Activated CD8-positive, alpha-beta T cell treated with anti-CD3 and anti-CD28 coated beads, Interleukin-2, amount 10 ng/mL, durations not matched to agents 7 days and 5 days (primary cell): ENCODE results near the gene RAB11A. TPM values are rescaled to one million over a fixed set of nuclear protein-coding genes. Genes with fewer than 3 reads are reported as not detected.

Source experiments
- ATAC-seq: fragments of 150-1000 bp; cut with Tn5 transposase; one replicate; pipeline ENCODE4 v1.10.0; 2021; ENCODE audit warnings: moderate library complexity
- CTCF ChIA-PET: fragments of 350-600 bp; sonication (Branson Sonifier 250); formaldehyde crosslinking; loops from one replicate; lab custom pipeline; 2021; ENCODE audit warnings: antibody characterized with exemption; lab: Charles Lee
- POLR2A ChIA-PET: fragments of 350-600 bp; sonication (Branson Sonifier 250); formaldehyde crosslinking; loops from one replicate; lab custom pipeline; 2021; ENCODE audit warnings: antibody characterized with exemption; lab: Charles Lee
- DNase-seq: peaks from one replicate; pipeline ENCODE4 v3.0.0-alpha.2; 2020
- H3K27ac Mint-ChIP-seq: one replicate; pipeline ENCODE4 v1.8.0; 2021; ENCODE audit warnings: mild to moderate bottlenecking, mixed read lengths
- H3K27me3 Mint-ChIP-seq: one replicate; pipeline ENCODE4 v1.8.0; 2021; ENCODE audit warnings: low read depth, mixed read lengths
- H3K36me3 Mint-ChIP-seq: one replicate; pipeline ENCODE4 v1.8.0; 2021; ENCODE audit warnings: low read depth, mixed read lengths
- H3K4me1 Mint-ChIP-seq: one replicate; pipeline ENCODE4 v1.8.0; 2021; ENCODE audit warnings: low read depth, mixed read lengths
- H3K4me3 Mint-ChIP-seq: one replicate; pipeline ENCODE4 v1.8.0; 2021; ENCODE audit warnings: mild to moderate bottlenecking, mixed read lengths
- H3K9me3 Mint-ChIP-seq: one replicate; pipeline ENCODE4 v1.8.0; 2022; ENCODE audit warnings: mixed read lengths; ENCODE audit not compliant: insufficient read depth
- total RNA-seq, 2 experiments: library from RNA; stranded (reverse); gene quantifications; one replicate each; pipeline ENCODE4 v1.2.3, GENCODE V29; 2021

Gene RAB11A
- total RNA-seq, 2 experiments from 2014 or later, result 163 to 168 TPM

DNA sequence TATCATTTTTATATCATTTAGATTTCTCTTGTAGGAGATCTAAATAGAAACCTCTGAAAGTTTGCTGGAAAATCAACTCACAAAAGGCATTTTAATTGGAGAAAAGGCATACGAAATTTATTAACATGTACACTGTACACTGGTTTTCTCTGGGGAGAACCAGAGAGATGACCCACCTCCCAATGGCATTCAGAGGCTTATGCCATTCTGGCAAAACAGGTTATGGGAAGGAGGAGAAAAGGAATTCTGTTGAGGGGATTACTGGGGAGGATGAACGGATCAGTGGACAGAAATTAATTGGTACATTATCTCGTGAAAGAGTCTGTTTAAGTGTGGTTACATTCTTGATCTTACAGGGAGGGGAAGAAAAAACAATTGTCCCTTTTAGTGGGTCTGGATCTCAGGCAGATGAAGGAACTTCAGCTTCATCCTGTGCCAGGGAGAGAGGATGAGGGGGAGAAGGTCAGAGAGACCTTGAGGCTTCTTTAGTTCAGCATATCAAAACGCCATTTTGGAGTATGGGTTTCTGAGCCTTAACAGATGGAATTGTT lies 16.5 kb downstream of the RAB11A start:
- H3K9me3 Mint-ChIP-seq, result no peaks in the 10 kb centered on the region
- H3K27ac Mint-ChIP-seq, result no peak overlapping the region
- no peak for ATAC-seq
- CTCF ChIA-PET, result no interaction called here
- H3K36me3 Mint-ChIP-seq, result peaks cover 73% of the 10 kb centered on the region
- no peak for DNase-seq
- POLR2A ChIA-PET, result no interaction called here
- H3K4me1 Mint-ChIP-seq, result peaks cover 85% of the 10 kb centered on the region
- no peak overlapping the region for H3K4me3 Mint-ChIP-seq
- no peaks in the 10 kb centered on the region for H3K27me3 Mint-ChIP-seq

DNA sequence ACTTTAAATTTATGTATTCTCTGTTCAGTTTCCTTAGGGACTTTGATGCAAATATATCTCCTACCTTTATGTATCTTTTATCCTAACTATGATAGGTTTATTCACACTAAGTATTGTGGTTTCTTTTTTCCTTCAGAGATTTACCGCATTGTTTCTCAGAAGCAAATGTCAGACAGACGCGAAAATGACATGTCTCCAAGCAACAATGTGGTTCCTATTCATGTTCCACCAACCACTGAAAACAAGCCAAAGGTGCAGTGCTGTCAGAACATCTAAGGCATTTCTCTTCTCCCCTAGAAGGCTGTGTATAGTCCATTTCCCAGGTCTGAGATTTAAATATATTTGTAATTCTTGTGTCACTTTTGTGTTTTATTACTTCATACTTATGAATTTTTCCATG lies 18.3 kb downstream of the RAB11A start:
- peak overlapping the region; percentile 19 for H3K4me3 Mint-ChIP-seq
- peak overlapping the region; percentile 71 for H3K27ac Mint-ChIP-seq
- no peaks in the 10 kb centered on the region for H3K27me3 Mint-ChIP-seq
- H3K4me1 Mint-ChIP-seq, result peaks cover 73% of the 10 kb centered on the region
- H3K36me3 Mint-ChIP-seq, result peaks cover 72% of the 10 kb centered on the region
- H3K9me3 Mint-ChIP-seq, result no peaks in the 10 kb centered on the region
- ATAC-seq (peak; percentile 93), DNase-seq (peak; percentile 81)
- POLR2A ChIA-PET, result interaction anchor here (0.7 to 1.2 kb wide), 3 partner anchors 18 to 583 kb away, joined by 3 to 13 read pairs (median 4); partner anchors contain the start of genes RAB11A and RNU5B-1
- CTCF ChIA-PET, result interaction anchor here (0.7 to 1.5 kb wide), 5 partner anchors 8 to 250 kb away, joined by 3 to 6 read pairs (median 4); partner anchors contain the start of gene RAB11A

DNA sequence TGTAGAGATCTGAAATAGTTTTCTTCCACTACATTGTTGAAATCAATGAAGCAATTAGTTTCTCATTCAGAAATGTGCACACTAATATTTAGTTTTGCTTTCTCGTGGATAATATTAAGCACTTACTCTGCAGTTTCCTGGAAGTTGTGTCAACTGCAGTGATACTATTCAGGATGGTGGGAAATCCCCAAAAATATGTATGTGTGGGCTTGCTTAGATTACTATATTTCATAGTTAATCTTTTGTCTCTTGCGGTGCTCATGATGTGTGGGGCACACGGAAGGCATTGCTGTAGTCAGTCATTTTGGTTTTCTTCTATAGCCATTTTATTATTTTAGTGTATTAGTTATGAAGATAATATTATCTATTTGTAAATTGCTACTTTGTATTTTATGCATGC lies 19.7 kb downstream of the RAB11A start:
- Mint-ChIP-seq H3K27ac (no peak overlapping the region), H3K36me3 (peaks cover 63% of the 10 kb centered on the region), H3K4me3 (no peak overlapping the region), H3K4me1 (peaks cover 59% of the 10 kb centered on the region), H3K27me3 (no peaks in the 10 kb centered on the region), H3K9me3 (no peaks in the 10 kb centered on the region)
- DNase-seq, result no peak
- ChIA-PET POLR2A (interaction anchor here (0.6 kb wide), 1 partner anchor 760 kb away, joined by 3 read pairs; no protein-coding TSS in a partner anchor), CTCF (no interaction called here)
- no peak for ATAC-seq

DNA sequence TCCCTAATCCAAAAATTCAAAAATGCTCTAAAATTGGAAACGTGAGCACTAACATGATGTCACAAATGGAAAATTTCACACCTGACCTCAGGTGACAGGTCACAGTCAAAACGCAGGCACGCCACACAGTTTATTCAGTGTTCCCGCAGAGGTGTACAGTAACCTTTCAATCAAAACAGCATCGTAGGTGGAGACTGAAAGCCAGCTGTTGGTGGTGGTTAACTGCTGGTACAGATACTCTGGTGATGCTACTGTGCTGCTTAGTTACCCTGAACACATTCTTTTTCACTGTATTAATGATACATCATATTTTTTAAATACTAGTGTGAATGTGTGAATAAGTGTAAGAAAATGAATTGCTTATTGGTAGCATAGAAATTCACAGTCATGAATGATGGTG lies 23.8 kb downstream of the RAB11A start:
- DNase-seq (no peak), ATAC-seq (no peak)
- ChIA-PET POLR2A (no interaction called here), CTCF (no interaction called here)
- H3K4me1 Mint-ChIP-seq, result peaks cover 28% of the 10 kb centered on the region
- no peak overlapping the region for H3K27ac Mint-ChIP-seq
- H3K4me3 Mint-ChIP-seq, result no peak overlapping the region
- H3K9me3 Mint-ChIP-seq, result no peaks in the 10 kb centered on the region
- no peaks in the 10 kb centered on the region for H3K27me3 Mint-ChIP-seq
- peaks cover 36% of the 10 kb centered on the region for H3K36me3 Mint-ChIP-seq

GRCh38 chr15:65896236-65896635 lies 26.9 kb downstream of the RAB11A start:
- H3K9me3 Mint-ChIP-seq, result no peaks in the 10 kb centered on the region
- ATAC-seq (no peak), DNase-seq (no peak)
- no peaks in the 10 kb centered on the region for H3K27me3 Mint-ChIP-seq
- ChIA-PET CTCF (no interaction called here), POLR2A (no interaction called here)
- peaks cover 6% of the 10 kb centered on the region for H3K4me1 Mint-ChIP-seq
- H3K4me3 Mint-ChIP-seq, result no peak overlapping the region
- H3K27ac Mint-ChIP-seq, result no peak overlapping the region
- H3K36me3 Mint-ChIP-seq, result peaks cover 20% of the 10 kb centered on the region

- CTCF ChIA-PET, result no interaction called here
- Mint-ChIP-seq H3K9me3 (no peaks in the 10 kb centered on the region), H3K4me3 (no peak overlapping the region), H3K27ac (no peak overlapping the region), H3K27me3 (no peaks in the 10 kb centered on the region), H3K4me1 (peaks cover 19% of the 10 kb centered on the region), H3K36me3 (peaks cover 26% of the 10 kb centered on the region)
- ATAC-seq (no peak), DNase-seq (no peak)
- POLR2A ChIA-PET, result interaction anchor here (1.4 kb wide), 1 partner anchor 30 kb away, joined by 3 read pairs; no protein-coding TSS in a partner anchor
Measured at GRCh38 chr15:65900488-65900887, 31.2 kb downstream of the RAB11A start.

GRCh38 chr15:65901336-65901735 lies 32.0 kb downstream of the RAB11A start:
- ChIA-PET CTCF (no interaction called here), POLR2A (no interaction called here)
- H3K4me1 Mint-ChIP-seq, result peaks cover 19% of the 10 kb centered on the region
- peaks cover 30% of the 10 kb centered on the region for H3K36me3 Mint-ChIP-seq
- ATAC-seq (no peak), DNase-seq (no peak)
- no peak overlapping the region for H3K27ac Mint-ChIP-seq
- no peak overlapping the region for H3K4me3 Mint-ChIP-seq
- no peaks in the 10 kb centered on the region for H3K27me3 Mint-ChIP-seq
- H3K9me3 Mint-ChIP-seq, result no peaks in the 10 kb centered on the region

GRCh38 chr15:65901836-65902235 lies 32.5 kb downstream of the RAB11A start:
- no peak overlapping the region for H3K4me3 Mint-ChIP-seq
- H3K4me1 Mint-ChIP-seq, result peaks cover 19% of the 10 kb centered on the region
- peaks cover 30% of the 10 kb centered on the region for H3K36me3 Mint-ChIP-seq
- DNase-seq (no peak), ATAC-seq (no peak)
- ChIA-PET POLR2A (interaction anchor here (1.0 kb wide), 1 partner anchor 11 kb away, joined by 4 read pairs; no protein-coding TSS in a partner anchor), CTCF (interaction anchor here (2.0 kb wide), 1 partner anchor 11 kb away, joined by 6 read pairs; no protein-coding TSS in a partner anchor)
- H3K27ac Mint-ChIP-seq, result peak overlapping the region; percentile 32
- H3K9me3 Mint-ChIP-seq, result no peaks in the 10 kb centered on the region
- no peaks in the 10 kb centered on the region for H3K27me3 Mint-ChIP-seq

DNA sequence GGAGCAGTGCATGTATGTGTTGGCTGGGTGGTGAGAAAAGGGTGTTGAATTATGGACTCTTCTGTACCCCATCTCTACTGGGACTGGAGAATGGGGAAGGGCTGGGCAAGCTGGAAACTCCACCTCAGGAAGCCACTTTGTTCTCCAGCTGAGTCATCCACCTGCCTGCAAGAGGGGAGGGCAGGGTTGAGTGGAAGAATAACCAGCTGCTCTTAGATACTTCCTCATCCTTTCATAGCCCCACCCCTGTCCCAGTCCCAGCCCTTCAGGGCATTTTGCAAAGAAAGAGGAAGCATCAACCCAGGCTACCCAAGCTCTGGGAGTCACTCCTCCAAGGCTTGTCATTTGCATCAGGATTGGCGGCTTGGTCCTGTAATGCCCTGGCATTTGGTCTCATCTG lies 33.1 kb downstream of the RAB11A start:
- H3K36me3 Mint-ChIP-seq, result peaks cover 32% of the 10 kb centered on the region
- DNase-seq (no peak), ATAC-seq (peak; percentile 42)
- ChIA-PET POLR2A (interaction anchor here (1.0 kb wide), 1 partner anchor 11 kb away, joined by 4 read pairs; no protein-coding TSS in a partner anchor), CTCF (interaction anchor here (2.0 kb wide), 1 partner anchor 11 kb away, joined by 6 read pairs; no protein-coding TSS in a partner anchor)
- H3K9me3 Mint-ChIP-seq, result no peaks in the 10 kb centered on the region
- H3K27ac Mint-ChIP-seq, result peak overlapping the region; percentile 32
- peaks cover 19% of the 10 kb centered on the region for H3K4me1 Mint-ChIP-seq
- H3K27me3 Mint-ChIP-seq, result no peaks in the 10 kb centered on the region
- no peak overlapping the region for H3K4me3 Mint-ChIP-seq

DNA sequence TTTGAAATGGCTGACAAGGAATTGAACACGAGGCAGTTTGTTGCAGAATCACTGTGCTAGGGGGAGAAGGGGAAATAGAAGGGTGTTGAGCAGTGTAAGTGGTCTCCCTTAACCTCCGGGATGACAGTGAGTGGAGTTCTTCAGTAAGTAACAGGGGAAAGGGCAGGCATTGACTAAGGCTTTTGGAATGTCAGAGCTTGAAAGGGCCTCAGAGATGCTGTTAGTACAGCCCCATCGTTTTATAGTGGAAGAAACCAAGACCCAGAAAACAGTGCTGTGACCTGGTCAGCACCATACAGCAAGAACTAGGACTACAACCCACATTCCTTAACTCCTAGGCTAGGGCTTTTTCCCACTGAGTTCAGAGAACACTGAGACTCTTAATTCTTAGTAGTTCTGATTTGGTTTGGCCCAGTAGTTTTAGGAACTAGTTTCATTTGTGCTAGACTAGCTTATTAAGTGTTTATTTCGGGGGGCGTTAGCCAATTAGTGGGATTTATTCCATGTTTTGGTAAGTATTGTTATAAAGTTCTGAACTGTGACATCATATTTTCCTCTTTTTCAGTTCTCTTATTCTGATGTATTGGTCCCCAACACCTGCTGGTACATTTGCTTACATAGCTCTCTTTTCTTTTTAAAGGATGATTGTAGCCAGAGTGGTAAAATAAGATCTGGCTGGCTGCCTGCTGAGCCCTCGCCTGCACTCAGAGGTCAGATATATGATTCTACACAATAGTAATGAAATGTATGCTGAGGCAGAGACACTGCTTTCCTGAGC lies 34.2 kb downstream of the RAB11A start:
- CTCF ChIA-PET, result interaction anchor here (0.9 to 2.0 kb wide), 4 partner anchors 10 to 258 kb away, joined by 3 to 6 read pairs (median 4); no protein-coding TSS in a partner anchor
- POLR2A ChIA-PET, result no interaction called here
- ATAC-seq (no peak), DNase-seq (no peak)
- Mint-ChIP-seq H3K4me3 (no peak overlapping the region), H3K4me1 (peaks cover 13% of the 10 kb centered on the region), H3K27me3 (no peaks in the 10 kb centered on the region), H3K27ac (no peak overlapping the region), H3K36me3 (peaks cover 32% of the 10 kb centered on the region), H3K9me3 (no peaks in the 10 kb centered on the region)

- Mint-ChIP-seq H3K36me3 (peaks cover 27% of the 10 kb centered on the region), H3K4me1 (peaks cover 13% of the 10 kb centered on the region), H3K9me3 (no peaks in the 10 kb centered on the region), H3K4me3 (no peak overlapping the region), H3K27ac (no peak overlapping the region), H3K27me3 (no peaks in the 10 kb centered on the region)
- POLR2A ChIA-PET, result no interaction called here
- ATAC-seq (no peak), DNase-seq (no peak)
- CTCF ChIA-PET, result interaction anchor here (1.2 to 1.7 kb wide), 3 partner anchors 14 to 41 kb away, joined by 3 to 5 read pairs (median 4); no protein-coding TSS in a partner anchor
Measured at GRCh38 chr15:65904301-65904700, 35.0 kb downstream of the RAB11A start.

GRCh38 chr15:65906396-65906795 lies 37.1 kb downstream of the RAB11A start:
- CTCF ChIA-PET, result interaction anchor here (1.1 kb wide), 1 partner anchor 44 kb away, joined by 4 read pairs; no protein-coding TSS in a partner anchor
- Mint-ChIP-seq H3K36me3 (peaks cover 23% of the 10 kb centered on the region), H3K27me3 (no peaks in the 10 kb centered on the region), H3K4me3 (no peak overlapping the region), H3K4me1 (peaks cover 12% of the 10 kb centered on the region), H3K27ac (no peak overlapping the region), H3K9me3 (no peaks in the 10 kb centered on the region)
- DNase-seq (no peak), ATAC-seq (no peak)
- POLR2A ChIA-PET, result no interaction called here
